Islet of Langerhans (tissue), 1 donor: ENCODE measurements around the gene CDH16.
"Not testable (repeated sequence)": the region's sequence is repeated elsewhere in the genome, so short reads cannot be mapped to it uniquely, and the experiment has no call there.

ENCODE experiments used
- FAIRE-seq: peaks from one replicate; lab custom pipeline; 2011; peaks lifted over from hg19 to GRCh38; lab: Jason Lieb, UNC

CDH16 gene

GRCh38 chr16:66891797-66892196, 26.9 kb downstream of the CDH16 start:
- FAIRE-seq = no peak

- FAIRE-seq = no peak
These were observed 27.3 kb downstream of the CDH16 start for GRCh38 chr16:66891360-66891759.

GRCh38 chr16:66890799-66891198, 27.9 kb downstream of the CDH16 start:
- no peak for FAIRE-seq

GRCh38 chr16:66889622-66890021, 29.1 kb downstream of the CDH16 start:
- FAIRE-seq = no peak

- FAIRE-seq = no peak
These were observed 29.8 kb downstream of the CDH16 start for GRCh38 chr16:66888647-66889615.

- FAIRE-seq = no peak
These were observed 31.8 kb downstream of the CDH16 start for GRCh38 chr16:66886914-66887313.

- FAIRE-seq = no peak
These were observed 32.4 kb downstream of the CDH16 start for GRCh38 chr16:66886321-66886720.

- no peak for FAIRE-seq
These were observed 33.2 kb downstream of the CDH16 start for GRCh38 chr16:66885491-66885890.

GRCh38 chr16:66882702-66883101, 36.0 kb downstream of the CDH16 start:
- no peak for FAIRE-seq

GRCh38 chr16:66881964-66882508, 36.6 kb downstream of the CDH16 start:
- no peak for FAIRE-seq

- no peak for FAIRE-seq
These were observed 37.1 kb downstream of the CDH16 start for GRCh38 chr16:66881560-66881959.

GRCh38 chr16:66881014-66881417, 37.7 kb downstream of the CDH16 start:
- FAIRE-seq = no peak

- no peak for FAIRE-seq
These were observed 38.2 kb downstream of the CDH16 start, which contains the start of gene PDP2 for GRCh38 chr16:66880288-66881013. TSS of gene PDP2 (plus strand) at chr16:66880515. CDS start at chr16:66884285, 3,770 bp downstream.

GRCh38 chr16:66878067-66878466, 40.6 kb downstream of the CDH16 start:
- no peak for FAIRE-seq

- FAIRE-seq = no peak
These were observed 44.5 kb downstream of the CDH16 start for GRCh38 chr16:66874079-66874775.

GRCh38 chr16:66873685-66874055, 45.0 kb downstream of the CDH16 start:
- FAIRE-seq = no peak

- peak; percentile 53 for FAIRE-seq
These were observed 45.6 kb downstream of the CDH16 start for GRCh38 chr16:66872943-66873684.

GRCh38 chr16:66872559-66872942, 46.1 kb downstream of the CDH16 start:
- FAIRE-seq = no peak

- no peak for FAIRE-seq
These were observed 46.8 kb downstream of the CDH16 start for GRCh38 chr16:66871840-66872239.

GRCh38 chr16:66871363-66871762, 47.3 kb downstream of the CDH16 start:
- not testable (repeated sequence) for FAIRE-seq

- no peak for FAIRE-seq
These were observed 49.3 kb downstream of the CDH16 start for GRCh38 chr16:66869424-66869823.

- FAIRE-seq = no peak
These were observed 55.0 kb downstream of the CDH16 start for GRCh38 chr16:66863707-66864106.
